Measurements from ENCODE around the gene BDH1.

DNA sequence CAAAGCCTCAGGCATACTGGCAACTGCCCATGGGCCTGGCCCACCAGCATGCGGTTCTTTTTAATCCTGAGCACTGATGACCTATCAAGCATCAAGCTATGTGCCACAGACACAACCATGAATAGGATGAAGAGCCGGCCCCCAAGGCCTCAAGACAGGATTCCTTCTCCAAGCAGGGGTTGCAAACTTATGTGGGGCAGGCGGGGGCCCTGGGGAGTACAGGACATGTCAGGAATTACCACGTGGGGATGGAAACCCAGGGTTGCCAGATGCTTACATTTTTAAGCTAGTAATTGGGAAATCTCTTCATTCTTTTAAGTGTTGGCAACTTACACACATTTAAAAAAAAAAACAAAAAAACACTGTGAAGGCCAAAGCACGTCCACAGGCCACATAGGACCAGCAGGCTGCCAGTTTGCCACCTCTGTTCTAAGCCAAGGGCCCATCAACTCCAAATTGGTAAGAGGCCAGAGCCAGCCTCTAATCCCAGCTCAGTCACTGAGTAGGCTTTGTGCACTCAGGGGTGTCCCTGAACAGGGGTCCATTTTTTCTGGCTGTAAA is 32.8 kb downstream of the BDH1 start:
- TF ChIP-seq, protein P1, sequence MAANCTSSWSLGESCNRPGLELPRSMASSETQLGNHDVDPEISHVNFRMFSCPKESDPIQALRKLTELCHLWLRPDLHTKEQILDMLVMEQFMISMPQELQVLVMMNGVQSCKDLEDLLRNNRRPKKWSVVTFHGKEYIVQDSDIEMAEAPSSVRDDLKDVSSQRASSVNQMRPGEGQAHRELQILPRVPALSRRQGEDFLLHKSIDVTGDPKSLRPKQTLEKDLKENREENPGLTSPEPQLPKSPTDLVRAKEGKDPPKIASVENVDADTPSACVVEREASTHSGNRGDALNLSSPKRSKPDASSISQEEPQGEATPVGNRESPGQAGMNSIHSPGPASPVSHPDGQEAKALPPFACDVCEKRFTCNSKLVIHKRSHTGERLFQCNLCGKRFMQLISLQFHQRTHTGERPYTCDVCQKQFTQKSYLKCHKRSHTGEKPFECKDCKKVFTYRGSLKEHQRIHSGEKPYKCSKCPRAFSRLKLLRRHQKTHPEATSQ (CRISPR knock-in tag; IDR thresholded peaks at IDR 0.05; ENCODE audit: borderline replicate concordance) = no peak
- TF ChIP-seq EP300 (IDR thresholded peaks at IDR 0.05; ENCODE audit: low read depth in 2 of 2, low read length in 2 of 2) (no peak), EP300 (CRISPR knock-in tag; IDR thresholded peaks at IDR 0.05; ENCODE audit: borderline replicate concordance) (no peak), AHDC1 (CRISPR knock-in tag; IDR thresholded peaks at IDR 0.05; ENCODE audit: borderline replicate concordance) (no peak), CTCF (CRISPR knock-in tag; IDR thresholded peaks at IDR 0.05) (no peak), RBFOX2 (IDR thresholded peaks at IDR 0.05; ENCODE audit: low read depth, low read length) (no peak), FOXA1 (IDR thresholded peaks at IDR 0.05) (no peak), FOXA1 (CRISPR knock-in tag; IDR thresholded peaks at IDR 0.05) (no peak), ZNF350 (CRISPR knock-in tag; IDR thresholded peaks at IDR 0.05; ENCODE audit: borderline replicate concordance, low read depth) (no peak), FOXP1 (IDR thresholded peaks at IDR 0.05) (no peak), FOXP1 (CRISPR knock-in tag; IDR thresholded peaks at IDR 0.05) (no peak), HMG20A (CRISPR knock-in tag; IDR thresholded peaks at IDR 0.05; ENCODE audit: borderline replicate concordance) (no peak)
